ENCODE results near the gene CBX4.

CBX4 gene

DNA sequence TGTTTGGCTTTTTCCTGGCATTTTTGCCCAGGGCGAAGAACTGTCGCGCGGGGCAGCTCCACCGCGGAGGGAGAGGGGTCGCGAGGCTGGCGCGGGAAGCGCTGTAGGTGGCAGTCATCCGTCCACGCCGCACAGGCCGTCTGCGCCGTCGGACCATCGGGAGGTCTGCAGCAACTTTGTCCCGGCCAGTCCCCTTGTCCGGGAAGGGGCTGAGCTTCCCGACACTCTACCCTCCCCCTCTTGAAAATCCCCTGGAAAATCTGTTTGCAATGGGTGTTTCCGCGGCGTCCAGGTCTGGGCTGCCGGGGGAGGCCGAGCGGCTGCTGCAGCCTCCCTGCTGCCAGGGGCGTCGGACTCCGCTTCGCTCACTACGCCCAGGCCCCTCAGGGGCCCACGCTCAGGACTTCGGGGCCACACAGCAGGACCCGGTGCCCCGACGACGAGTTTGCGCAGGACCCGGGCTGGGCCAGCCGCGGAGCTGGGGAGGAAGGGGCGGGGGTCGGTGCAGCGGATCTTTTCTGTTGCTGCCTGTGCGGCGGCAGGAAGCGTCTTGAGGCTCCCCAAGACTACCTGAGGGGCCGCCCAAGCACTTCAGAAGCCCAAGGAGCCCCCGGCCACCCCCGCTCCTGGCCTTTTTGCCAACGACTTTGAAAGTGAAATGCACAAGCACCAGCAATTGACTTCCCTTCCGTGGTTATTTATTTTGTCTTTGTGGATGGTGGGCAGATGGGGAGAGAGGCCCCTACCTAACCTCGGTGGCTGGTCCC, 2.3 kb upstream of the CBX4 start:
- peak; percentile 38 for DNase-seq

DNA sequence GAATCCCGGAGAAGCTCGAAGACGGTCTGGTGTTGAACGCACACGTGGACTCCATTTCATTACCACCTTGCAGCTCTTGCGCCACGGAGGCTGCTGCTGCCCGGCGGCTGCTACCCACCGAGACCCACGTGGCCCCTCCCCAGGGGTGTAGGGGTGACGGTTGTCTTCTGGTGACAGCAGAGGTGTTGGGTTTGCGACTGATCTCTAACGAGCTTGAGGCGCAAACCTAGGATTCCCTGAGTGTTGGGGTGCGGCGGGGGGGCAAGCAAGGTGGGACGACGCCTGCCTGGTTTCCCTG, 1.7 kb upstream of the CBX4 start:
- DNase-seq, result peak; percentile 34

DNA sequence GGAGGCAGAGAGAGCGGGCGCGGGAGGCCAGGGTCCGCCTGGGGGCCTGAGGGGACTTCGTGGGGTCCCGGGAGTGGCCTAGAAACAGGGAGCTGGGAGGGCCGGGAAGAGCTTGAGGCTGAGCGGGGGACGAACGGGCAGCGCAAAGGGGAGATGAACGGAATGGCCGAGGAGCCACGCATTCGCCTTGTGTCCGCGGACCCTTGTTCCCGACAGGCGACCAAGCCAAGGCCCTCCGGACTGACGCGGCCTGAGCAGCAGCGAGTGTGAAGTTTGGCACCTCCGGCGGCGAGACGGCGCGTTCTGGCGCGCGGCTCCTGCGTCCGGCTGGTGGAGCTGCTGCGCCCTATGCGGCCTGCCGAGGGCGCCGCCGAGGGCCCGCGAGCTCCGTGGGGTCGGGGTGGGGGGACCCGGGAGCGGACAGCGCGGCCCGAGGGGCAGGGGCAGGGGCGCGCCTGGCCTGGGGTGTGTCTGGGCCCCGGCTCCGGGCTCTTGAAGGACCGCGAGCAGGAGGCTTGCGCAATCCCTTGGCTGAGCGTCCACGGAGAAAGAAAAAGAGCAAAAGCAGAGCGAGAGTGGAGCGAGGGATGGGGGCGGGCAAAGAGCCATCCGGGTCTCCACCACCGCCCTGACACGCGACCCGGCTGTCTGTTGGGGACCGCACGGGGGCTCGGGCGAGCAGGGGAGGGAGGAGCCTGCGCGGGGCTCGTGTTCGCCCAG, 1.2 kb upstream of the CBX4 start:
- peak; percentile 45 for DNase-seq

DNA sequence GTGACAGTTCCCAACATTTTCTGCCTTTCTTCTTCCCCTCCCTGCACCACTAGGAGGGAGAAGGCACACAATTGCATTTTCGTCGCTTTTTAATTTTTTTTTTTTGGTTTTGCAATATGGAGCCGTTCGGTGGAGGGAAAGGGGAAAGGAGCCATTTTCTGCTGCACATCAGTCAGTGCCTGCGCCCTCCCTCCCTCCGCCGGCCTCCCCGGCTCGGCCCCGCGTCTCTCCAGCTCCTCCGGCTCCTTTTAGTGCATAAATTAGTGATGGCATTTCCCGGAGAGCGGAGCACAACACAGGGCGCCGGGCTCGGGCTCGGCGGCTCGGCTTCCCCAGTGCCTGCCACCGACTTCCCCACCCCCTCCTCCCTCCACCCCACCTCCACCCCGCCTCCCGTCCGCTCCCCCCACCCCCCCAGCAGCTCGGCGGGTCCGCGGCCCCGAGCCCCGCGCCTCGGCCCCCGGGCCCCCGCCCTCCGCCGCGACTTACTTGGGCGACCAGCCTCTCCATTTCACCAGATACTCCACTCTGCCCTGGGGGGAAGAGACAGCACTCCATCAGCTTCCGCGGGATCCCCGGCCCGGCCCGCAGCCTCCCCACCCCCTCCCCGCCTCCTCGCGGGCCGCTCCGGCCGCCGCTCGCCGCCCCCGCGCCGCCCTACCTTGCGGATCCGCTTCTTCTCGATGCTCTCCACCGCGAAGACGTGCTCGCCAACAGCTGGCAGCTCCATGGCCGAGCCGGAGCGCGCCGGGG, 542 bp downstream of the CBX4 start:
- peak; percentile 67 for DNase-seq

DNA sequence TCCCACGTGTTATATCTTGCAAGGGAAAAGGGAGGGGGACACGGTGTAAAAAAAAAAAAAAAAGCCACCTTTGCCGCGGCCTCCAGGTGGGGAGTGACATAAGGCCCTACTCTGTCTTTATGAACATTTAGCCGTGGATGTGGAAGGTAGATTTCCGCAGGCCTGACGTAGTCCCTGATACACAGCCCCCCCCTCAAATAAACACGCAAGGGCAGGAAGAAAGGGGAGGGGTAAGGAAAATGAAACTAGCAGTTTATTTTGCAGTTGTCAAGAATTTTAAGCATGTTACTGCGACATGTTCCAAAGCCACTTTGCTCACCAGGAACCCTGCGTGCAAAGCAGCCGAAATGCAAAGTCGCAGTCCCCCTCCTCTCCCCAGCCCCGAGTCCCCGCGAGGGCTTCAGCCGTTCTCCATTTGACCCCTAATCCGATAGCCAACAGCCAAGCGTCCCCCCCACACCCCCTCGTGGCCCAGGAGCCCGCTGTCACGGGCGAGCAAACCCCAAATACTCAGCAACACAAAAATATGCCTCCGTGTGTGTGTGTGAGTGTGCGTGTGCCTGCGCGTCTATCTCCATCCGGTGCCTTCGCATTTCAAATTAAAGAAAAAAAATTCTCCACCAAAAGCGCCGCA, 1.2 kb downstream of the CBX4 start:
- DNase-seq, result peak; percentile 41

DNA sequence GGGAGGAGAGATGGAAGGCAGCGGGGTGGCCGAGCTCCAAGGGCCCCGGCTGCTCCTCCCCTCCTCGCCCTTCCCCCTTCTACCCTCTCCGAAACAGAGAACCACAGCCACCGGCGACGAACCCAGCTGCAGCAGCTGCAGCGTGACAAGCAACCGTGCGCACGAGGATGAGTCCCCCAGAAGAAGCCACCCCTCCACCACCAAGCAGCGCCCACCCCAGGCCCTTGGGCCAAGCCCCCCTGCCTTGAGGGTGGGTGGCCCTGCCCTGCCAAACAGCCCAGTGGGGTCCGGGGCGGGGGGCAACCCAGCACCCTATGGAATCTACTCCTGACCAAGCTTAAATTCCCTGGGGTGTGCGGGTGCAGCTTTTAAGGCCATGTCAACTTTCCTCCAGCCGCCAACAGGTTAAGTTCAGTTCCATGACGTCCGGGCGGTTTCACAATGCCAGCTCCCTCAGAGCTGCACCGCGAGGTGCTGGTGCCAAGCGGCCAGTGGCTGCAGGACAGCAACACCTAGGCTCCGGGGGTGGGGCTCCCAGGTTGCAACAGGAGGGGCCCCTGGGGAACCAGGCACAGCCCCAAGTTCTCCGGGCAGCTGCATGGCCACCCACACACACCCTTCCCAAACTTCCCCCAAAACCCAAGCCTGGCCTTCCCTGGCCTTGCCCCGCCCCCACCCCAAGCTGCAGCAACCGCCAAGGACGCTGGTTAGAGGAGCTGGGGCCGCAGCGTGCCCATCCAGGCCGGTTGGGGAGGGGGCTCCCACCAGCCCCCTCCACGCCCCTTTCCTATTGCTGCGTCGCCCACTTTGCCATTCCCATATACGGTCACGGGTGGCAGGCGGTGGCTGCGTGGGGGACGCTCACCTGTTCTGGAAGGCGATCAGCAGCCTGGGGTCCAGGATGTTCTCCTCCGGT, 2.0 kb downstream of the CBX4 start:
- DNase-seq, result peak; percentile 78

DNA sequence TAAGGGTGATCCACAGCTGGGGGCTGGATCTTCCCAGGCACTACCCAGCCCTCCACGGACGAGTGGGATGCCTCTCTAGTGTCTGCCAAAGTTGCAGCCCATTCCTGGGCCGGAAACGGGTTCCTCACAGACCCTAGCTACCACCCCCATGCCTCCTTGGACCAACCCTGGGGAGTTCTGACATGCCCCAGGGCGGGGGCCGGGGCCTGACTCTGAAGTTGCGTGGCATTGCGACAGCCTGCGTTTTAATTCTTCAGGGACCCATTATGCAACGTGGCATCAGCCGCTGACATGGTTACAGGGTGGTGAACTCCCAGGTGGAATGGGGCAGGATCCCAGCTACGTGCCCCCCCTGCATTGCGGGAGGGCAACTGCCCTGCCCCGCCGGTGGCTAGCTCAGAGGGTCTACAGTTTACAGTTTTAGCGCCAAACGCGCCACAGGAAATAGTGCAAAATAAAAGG, 2.7 kb downstream of the CBX4 start:
- no peak for DNase-seq

DNA sequence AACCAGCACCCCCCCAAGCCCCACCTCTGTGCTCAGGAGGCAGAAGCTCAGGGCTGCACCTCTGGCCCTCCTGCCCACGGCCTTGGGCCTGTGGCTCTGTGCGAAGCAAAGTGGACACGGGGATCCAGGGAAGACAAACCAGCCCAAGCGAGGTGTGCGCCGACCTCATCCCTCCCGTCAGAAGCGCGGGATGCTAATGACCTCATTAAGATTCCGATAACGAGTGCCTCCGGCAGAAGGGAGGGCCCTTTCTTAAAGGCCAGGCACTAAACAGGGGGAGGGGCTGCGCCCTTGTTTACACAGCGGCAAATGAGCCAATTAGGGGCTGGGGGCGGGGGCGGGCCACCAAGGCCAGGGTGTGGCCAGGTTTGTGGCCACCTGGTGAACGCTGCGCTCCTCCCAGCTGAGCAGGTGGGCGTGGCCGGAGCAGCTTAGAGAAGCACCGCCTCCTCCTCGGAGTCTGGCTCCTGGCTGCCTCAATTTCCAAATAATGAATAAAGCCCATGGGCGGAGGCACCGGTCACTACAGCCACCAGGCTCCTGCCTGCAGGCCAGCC, 3.2 kb downstream of the CBX4 start:
- DNase-seq, result peak; percentile 32

DNA sequence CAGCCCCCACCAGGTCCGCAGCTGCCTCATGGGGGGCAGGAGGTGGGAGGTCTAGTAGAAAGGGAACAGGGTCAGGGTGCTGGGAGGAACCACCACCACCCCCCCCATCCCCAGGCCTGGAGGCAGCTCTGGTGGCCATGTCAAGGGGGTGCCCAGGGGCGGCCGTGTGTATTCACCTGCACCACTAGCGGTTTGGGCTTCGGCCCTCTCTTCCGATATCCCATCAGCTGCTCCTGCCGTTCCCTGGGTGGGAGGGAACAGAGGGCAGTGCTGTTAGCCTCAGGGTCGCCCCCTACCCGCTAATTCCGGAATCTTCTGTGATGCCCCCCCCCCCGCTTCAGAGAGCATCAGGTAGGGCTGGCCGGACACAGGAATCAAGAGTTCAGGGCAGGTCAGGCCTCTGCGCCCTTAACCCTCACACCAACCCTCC, 3.8 kb downstream of the CBX4 start:
- no peak for DNase-seq

DNA sequence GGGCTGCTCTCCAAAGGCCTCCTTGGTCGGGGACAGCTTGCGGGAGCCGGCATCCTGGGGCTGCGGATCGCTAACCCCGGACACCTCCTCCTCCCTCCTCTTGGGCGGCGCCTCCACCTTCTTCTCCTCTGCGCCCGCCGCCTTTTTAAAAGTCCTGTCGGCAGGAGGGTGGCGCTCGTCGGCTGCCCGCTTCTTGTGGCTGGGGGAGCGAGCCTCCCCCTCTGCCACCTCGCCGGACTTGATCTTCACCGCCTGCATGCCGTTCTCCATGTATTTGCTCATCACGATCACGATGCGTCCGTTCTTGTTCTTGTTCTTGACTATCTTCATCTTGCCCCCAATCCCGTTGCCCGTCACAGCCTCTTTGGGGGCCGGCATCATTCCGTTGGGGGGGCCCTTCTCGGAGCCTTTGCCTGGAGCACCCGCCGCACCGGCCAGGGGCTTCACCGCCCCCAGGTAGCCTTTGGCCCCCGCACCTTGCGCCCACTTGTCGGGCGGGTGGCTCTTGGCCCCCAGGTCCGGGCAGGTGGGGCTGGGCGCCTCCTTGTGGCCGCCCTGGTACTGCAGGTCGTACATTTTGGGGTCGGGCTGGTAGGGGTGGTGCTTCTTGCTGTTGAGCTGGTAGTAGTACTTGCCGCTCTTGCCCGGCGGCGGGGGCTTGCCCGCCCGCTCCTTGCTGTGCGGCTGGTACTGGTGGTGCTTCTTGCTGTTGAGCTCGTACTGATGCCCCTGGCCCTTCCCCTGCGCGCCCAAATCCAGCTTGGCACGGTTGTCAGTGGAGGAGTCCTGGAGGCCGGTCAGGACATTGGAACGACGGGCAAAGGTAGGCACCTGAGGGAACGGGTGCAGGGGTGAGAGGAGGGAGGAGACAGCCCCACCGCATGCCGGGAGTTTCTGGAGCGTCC, 4.4 kb downstream of the CBX4 start:
- peak; percentile 83 for DNase-seq

DNA sequence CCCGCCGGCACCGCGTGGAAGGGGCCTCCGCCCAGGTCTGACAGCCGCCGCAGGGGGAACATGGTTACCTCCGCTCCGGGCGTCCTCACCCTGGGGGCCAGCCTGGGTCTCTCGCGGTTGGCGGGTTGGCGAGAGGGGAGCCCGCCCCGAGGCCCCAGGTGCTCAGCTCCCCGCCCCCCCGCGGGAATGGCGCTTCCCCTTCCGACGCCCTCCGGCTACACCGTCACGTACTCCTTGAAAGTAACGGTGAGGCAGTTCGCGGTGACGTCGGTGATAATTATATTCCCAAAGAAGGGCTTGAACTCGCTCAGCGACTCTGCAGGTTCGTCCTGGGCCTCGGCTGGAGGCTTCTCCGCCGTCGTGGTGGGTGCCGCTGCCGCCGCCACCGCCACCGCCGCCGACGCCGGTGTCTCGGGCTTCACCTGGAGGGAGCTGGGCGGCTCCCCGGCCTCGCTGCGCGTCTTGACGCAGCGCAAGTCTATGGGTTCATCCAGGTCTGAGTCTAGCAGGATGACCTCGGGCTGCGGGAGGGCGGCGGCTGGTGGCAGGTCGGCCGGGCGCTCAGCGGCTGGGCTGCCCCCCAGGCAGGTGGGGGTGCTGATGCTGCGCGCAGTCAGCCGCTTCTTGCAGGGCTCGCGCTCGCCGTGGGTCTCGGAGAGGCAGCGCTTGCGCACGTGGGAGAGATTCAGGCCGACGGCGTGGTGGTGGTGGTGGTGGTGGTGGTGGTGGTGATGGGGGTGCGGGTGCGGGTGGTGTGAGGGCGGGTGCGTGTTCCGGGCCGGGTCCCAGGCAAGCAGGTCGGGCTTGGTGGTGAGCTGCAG, 5.3 kb downstream of the CBX4 start:
- no peak for DNase-seq

DNA sequence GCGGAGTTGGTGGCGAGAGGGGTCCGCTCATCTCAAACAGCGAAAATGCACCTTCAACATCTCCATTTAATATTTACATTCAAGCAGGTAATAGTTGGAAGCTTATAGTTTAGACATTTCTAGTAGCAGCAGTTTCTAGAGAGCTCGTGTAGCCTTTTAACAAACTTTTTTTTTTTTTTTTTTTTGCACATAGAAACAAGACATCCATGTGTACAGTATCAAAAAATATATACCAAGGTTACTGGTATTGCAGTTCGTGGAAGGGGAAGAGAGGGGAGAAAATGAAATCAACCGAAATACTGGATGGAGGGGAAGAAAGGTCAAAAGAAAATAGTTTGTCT, 6.2 kb downstream of the CBX4 start:
- no peak for DNase-seq

DNA sequence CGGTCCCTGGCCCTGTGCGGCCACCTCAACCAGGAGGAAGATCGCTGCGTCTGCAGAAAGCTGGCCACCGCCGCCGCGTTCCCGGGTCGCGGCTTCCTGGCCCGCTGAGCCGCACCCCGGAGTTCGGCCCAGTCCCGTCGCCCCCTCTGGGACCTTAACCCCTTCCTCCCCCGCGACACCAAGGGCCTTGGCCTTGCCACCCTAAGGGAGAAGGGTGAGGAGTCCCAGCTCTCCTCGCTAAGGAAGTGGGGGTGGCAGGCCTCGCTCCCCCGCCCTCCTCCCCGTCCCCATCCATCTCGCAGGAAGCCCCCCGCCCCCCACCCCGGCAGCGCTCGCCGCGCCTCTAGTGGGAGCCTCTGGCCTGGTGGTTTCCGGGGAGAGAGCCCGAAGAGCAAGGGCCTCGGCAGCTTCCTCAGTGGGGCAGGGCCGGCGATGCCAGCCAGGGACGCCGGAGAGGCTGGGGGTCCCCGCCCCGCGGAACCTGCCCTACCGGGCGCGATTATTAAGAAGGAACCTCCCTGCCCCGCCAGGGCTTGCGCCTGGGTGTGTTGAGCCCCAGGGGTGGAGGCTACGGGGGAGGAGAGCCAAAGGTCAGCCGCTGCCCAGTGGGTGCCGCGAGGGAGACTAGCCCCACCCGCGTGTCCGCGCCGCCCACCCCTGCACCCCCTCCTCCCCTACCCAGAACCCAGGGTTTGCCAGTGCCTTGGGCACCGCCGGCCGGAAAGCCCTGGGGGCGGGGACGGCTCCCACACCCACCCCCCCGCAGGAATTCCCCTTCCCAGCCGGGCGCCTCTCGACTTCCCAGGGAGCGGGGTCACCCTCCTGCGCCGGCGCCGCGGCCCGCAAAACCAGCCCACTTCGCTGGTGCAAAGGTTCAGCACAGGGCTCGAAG, 6.8 kb downstream of the CBX4 start:
- DNase-seq, result no peak

DNA sequence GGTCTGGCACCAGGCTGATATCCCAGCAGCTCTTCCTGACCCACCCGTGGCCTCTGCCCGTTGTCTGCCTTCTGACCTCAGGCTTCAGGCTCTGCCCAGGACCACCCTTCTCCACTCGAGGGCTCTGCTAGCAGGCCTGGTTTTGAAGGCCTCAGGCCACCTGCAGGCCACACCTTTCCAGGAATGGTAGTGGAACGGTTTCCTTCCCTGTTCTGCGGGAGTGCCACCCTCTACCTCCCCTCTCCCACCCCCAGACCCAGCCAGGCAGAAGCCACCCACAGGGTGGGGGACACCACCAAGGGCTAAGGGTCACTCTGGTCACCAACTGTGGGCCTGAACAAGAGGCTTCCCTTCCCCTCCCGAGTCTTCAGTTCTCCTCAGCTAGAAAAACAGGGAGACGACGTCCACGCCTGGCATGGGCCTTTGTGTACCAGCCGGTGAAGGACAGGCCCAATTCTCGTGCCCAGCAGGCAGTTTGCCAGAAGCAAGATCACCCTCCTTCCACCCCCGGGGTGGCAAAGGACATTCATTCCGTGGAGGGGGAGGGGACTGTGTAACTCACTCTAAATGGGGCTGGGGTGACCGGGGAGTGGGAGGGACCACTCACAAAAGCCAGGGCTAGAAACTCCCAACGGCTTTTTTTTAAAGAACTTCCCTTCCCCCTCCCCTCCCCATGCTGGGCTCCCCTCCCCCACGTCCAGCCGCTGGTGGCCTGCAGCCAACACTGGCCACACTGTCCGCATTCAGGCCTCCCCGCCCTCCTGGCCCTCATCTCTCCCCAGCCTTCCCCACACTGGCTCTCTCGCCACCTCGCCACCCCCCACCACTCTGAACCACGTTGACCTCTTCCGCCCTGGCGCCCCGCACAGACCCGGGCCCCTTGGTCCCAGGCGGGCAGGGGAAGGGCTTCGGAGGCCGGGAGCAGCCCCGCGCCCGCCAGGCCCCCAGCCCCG, 7.7 kb downstream of the CBX4 start:
- DNase-seq, result no peak

DNA sequence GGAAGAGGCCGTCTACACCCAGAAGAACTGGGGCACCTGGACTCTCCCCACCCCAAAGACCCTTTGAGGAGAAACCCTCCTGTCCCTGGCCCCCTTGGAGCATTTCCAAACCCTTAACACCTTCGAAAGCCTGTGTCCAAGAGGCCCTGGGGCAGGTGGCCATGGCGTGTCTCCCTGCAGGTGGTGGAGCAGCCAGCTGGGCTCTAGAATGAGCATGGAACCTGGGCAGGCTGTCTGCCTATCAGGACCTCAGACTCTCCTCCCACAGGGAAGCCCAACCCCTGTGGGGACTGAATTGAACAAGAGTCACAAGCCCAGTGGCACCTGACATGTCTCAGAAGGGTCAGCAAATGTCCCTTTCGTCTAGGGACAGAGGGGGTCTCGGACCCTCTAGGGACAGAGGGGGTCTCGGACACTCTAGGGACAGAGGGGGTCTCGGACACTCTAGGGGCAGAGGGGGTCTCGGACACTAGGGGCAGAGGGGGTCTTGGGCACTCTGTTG, 8.4 kb downstream of the CBX4 start:
- DNase-seq, result no peak

DNA sequence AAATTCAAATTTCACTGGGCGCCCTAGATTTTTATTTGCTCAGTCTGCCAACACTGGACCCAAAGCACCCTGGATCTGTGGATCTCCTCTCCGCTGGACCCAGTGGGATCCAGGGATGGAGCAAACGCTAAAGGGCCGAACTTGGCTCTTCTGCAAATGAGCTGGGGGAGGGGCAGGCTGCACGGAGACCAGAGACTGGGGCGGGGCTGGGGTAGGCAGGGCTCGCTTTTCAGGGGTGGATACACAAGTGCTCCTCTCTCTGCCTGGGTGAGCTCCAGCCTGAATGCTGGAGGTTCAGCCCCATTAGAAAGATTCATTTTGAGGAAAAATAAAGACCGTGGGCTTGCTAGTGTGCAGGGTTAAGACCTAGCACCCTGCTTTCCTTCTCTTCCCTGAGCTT, 8.9 kb downstream of the CBX4 start:
- no peak for DNase-seq

DNA sequence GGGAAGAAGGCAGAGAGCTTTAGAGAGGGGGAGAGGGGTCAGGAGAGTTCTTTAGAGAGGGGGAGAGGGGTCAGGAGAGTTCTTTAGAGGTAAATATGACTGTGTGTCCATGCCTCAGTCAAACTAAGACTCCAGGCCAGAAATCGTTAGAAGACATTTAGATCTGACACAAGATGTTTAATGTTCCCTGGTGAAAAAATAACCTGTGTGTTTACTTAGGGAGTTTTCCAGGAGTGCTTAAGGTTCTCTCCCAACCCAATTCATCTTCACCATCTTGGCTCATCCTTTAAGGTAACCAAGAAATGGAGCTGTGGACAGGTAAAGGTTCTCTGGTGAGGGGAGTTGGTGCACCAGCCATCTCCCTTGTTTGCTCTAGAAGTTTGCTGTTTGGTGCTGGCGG, 9.8 kb downstream of the CBX4 start:
- DNase-seq, result no peak

DNA sequence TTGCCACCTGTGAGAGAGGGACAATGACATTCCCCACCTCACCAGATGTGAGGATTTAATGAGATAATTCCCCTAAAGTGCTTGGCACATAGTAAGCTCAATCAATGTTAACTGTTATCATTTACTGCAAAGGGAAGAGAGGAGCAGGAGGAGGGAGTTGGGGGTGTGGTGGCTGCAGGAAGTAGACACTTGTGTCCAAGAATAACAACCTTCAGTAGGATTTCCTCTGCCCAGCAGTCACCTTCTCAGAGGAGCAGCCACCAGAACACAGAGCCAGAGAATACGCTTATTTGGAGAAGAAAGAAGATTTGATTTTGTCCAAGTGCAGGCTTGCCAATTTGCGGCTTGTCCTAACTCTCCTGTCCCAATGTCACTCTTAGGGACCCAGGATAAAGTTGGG, 10.2 kb downstream of the CBX4 start:
- no peak for DNase-seq

Data from stimulated activated CD8-positive, alpha-beta memory T cell treated with anti-CD3 and anti-CD28 coated beads, Interleukin-4, amount 100 ng/mL, for 48 hours (primary cell).